ENCODE results near the gene ALPL.

The ALPL gene

GRCh38 chr1:21496886-21497285, 12.3 kb upstream of the ALPL start:
- H3K4me3 ChIP-seq (ENCODE audit: low read length): no peak overlapping the region
- TF ChIP-seq ZNF274 (IDR thresholded peaks at IDR 0.05; ENCODE audit: low read depth, low read length): no peak

- no peak for TF ChIP-seq ZNF274 (IDR thresholded peaks at IDR 0.05; ENCODE audit: low read depth, low read length)
Measured at GRCh38 chr1:21497466-21498061, 11.7 kb upstream of the ALPL start.

DNA sequence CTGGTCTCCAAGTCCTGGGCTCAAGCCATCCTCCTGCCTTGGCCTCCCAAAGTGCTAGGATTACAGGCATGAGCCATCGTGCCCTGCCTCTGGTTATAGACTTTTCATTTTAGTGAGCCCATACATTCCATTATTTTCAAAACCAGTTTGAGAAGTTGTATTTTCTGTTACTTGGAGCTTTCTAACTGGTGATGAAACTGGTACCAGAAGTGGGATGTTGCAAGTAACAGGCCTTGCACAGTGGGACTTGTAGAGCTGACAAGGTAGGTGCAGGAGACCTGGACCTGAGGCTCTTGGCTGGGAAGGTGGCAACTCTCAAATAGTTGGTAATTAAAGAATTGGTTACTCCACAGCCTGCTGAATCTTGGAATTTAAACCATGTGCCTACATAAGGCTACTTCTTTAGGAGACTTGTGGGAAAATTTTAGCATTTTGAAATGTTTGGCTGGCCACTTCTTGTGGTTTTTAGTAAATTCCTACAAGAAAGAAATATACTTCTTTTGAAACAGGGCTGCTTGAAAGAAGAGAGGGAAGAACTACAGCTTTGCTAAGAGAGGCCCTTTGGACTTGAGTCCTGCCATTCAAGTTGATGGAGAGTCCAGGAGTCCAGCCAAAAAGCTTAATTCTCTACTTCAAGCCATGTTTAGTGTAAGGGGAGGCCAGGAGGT, 9.8 kb upstream of the ALPL start:
- H3K4me3 ChIP-seq (ENCODE audit: low read length): no peak overlapping the region
- no peak for TF ChIP-seq ZNF274 (IDR thresholded peaks at IDR 0.05; ENCODE audit: low read depth, low read length)

More at GRCh38 chr1:21497466-21498061, 11.7 kb upstream of the ALPL start:
- H3K4me3 ChIP-seq (ENCODE audit: low read length): no peak overlapping the region

DNA sequence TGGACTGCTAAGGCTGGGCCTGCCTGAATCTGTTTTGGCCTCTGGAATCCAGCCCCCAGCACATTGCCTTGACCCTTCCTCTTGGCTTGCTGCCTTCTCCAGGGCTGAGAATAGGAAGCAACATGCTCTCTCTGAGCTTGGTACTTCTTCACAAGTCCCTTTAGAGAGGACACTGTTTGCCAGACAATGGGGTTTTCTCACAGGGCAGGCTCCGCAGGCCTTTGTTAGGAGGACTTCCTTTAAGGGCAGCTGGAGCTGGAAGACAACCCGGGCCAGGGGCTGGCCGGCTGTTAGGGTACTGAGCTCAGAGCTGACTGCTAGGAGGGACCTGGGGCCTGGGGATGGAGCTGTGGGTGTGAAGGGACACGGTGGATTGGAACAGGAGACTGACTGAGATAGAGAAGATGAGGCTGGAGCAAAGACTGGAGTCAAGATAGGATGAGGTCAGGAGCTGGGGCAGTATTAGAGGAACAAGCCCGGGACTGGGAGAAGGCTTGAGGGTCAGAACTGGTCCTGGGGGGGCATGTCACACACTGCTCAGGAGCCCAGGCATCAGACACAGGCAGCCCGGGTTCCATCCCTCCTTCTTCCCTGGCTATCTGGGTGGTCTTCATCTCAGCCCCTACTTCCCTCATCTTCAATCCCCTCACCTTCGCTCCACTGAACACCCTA, 5.4 kb upstream of the ALPL start:
- no peak for TF ChIP-seq ZNF274 (IDR thresholded peaks at IDR 0.05; ENCODE audit: low read depth, low read length)
- H3K4me3 ChIP-seq (ENCODE audit: low read length): no peak overlapping the region

GRCh38 chr1:21506804-21507203, 2.4 kb upstream of the ALPL start:
- TF ChIP-seq ZNF274 (IDR thresholded peaks at IDR 0.05; ENCODE audit: low read depth, low read length): no peak
- no peak overlapping the region for H3K4me3 ChIP-seq (ENCODE audit: low read length)

DNA sequence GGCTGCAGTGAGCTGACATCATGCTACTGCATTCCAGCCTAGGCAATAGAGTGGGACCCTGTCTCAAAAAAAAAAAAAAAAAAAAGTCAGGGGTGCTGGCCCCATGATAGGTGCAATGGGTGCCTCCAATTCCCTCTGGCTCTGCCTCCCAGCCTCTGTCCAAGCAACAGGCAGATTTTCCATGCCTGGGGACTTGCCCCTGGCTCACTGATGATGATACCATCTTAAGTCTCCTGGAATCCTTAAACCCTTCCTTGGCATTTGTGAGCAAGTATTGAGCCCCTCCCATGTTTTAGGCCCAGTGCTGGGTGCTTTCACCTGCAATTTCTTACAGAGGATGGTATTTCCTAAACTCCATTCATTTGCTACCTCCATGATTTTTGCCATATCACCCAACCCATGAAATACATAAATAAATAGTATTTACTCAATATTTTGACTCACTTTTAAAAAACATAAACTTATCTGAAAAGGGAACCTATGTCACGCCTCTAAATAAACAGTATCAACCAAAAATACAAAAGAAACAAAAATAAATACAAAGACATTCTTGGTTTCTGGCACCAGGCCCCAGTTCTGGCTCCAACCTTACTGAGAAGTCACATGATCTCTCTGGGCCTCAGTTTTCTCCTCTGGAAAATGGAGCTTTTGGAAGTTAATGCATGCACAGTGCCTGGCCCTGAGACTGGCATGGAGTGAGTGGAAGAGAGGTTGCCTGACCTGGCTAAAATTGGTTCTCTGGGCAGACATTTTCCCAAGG, 1.5 kb upstream of the ALPL start:
- no peak overlapping the region for H3K4me3 ChIP-seq (ENCODE audit: low read length)
- no peak for TF ChIP-seq ZNF274 (IDR thresholded peaks at IDR 0.05; ENCODE audit: low read depth, low read length)

DNA sequence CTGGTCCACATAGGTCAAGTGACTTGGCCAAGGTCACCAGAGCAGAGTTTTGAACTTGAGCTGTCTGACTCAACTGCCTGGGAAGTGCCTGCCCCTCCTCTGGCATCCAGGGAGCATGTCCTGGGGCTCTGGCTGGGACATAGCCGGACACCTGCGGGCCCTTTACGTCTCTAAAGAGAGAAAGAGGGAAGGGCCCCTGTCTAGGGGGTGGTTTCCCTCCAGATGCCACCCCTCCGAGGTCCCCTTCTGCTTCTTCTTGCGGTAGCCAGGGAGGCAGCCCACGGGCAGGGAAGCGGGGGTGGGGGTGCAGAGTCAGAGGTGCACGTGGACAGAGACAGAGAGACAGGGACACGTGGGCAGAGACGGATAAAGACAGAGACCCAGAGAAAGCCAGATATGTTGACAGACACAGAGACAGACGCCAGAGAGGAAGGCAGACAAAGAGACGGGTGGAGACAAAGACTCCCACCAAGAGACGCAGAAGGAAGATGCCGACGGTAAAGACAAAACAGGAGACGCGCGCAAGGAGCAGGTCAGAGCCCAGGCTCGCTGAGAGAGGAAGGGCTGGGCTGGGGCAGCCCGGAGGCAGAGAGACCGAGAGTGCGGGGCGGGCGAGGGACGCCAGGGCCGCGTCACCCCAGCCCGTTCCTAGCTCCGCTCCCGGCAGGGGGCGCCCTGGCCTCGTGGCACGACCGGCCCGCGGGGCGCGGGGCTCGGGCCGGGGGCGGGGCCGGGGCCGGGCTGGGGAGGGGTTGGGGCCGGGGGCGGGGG, 458 bp upstream of the ALPL start:
- no peak overlapping the region for H3K4me3 ChIP-seq (ENCODE audit: low read length)

GRCh38 chr1:21510113-21510493, 880 bp downstream of the ALPL start:
- H3K4me3 ChIP-seq (ENCODE audit: low read length): no peak overlapping the region
- TF ChIP-seq ZNF274 (IDR thresholded peaks at IDR 0.05; ENCODE audit: low read depth, low read length): no peak

More for the DNA sequence above, 458 bp upstream of the ALPL start:
- TF ChIP-seq ZNF274 (IDR thresholded peaks at IDR 0.05; ENCODE audit: low read depth, low read length): no peak

DNA sequence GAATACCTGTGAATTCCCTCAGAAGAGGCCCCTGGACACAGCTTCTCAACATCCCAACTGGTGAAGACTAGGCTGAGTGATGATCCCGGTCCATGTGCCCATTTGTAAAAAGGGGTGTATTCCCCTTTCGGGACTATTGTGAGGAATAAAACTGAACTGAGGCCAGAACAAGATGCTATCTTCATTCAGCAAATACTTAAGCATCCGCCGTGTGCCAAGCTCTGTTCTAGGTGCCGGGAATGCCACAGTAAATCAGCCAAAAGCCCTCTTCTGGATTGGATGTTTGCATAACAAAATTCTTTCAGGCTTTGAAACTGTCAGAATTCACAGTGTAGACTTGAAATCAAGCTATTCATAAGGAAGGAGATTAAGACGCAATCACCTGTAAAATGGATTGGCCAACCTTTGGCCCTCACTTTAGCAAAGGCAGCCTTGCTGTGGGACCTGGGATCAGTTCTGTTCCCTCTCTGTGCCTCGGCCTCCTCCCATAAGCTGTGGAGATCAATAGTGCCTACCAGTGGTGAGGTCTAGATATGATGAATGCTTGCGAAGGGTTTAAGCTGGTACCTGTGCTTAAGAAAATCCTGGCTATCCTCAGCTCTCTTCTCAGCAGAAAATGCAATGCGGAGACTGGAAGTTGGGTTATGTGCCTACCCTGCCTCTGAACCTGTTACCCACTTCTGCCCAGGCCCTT, 1.8 kb downstream of the ALPL start:
- no peak overlapping the region for H3K4me3 ChIP-seq (ENCODE audit: low read length)
- no peak for TF ChIP-seq ZNF274 (IDR thresholded peaks at IDR 0.05; ENCODE audit: low read depth, low read length)

GRCh38 chr1:21511579-21512522, 2.6 kb downstream of the ALPL start:
- no peak overlapping the region for H3K4me3 ChIP-seq (ENCODE audit: low read length)
- TF ChIP-seq ZNF274 (IDR thresholded peaks at IDR 0.05; ENCODE audit: low read depth, low read length): no peak

DNA sequence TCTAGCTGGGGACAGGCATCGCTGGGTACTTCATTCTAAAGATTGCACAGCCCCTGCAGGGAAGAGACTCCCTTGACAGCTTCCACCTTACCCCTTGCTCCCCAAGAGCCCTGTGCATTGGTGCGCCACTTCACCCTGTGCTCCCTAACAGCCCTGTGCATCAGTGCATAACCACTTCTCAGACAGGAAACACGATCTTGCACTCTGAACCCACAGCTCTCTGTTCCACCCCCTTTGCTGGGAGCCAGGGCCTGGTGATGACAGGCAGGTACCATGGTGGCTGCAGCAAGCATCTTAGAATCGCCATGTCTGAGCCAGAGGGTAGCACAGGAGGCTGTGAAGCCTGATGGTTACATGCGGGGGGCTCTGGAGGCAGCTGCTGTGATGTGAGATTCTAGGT, 5.0 kb downstream of the ALPL start:
- no peak for TF ChIP-seq ZNF274 (IDR thresholded peaks at IDR 0.05; ENCODE audit: low read depth, low read length)
- H3K4me3 ChIP-seq (ENCODE audit: low read length): no peak overlapping the region

DNA sequence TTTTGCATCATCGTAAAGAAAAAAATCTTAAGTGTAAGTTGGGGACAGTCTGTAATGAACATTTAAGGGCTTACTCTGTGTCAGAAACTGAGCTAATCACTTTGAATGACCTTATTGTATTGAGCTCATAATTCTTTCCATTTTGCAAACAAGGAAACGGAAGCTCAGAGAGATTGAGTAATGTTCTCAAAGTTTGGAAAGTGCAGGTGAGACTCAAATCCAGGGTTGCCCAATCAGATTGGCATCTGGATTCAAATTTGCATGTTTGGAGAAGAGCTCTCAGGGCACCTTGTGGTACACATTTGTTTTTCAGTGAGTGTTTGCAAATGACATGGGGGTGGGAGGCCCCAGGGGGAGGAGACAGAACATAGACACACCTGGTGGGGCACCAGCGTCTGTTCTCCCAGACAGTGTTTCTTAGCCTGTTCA, 8.0 kb downstream of the ALPL start:
- no peak for TF ChIP-seq ZNF274 (IDR thresholded peaks at IDR 0.05; ENCODE audit: low read depth, low read length)
- H3K4me3 ChIP-seq (ENCODE audit: low read length): no peak overlapping the region

Measured in GM08714 (cell line).